K562 (cell line): ENCODE measurements around the gene ERMP1. TPM values are rescaled to one million over a fixed set of nuclear protein-coding genes. Genes with fewer than 3 reads are reported as not detected.
"Not testable (repeated sequence)": the region's sequence is repeated elsewhere in the genome, so short reads cannot be mapped to it uniquely, and the experiment has no call there.

ENCODE experiments used
- ATAC-seq: fragments of 200-7000 bp; cut with Tn5 transposase; 3 replicates; pipeline ENCODE4 v1.9.1; 2020; ENCODE audit warnings: moderate library complexity
- BruUV-seq: library from RNA; stranded (reverse); fragments of 400-500 nt; replicated peaks from 2 replicates; lab custom pipeline; 2021; lab: Mats Ljungman, UMichigan
- CTCF ChIA-PET: fragments of 300-600 bp; formaldehyde crosslinking; extraction: SDS; loops from one replicate; lab custom pipeline; 2021; ENCODE audit warnings: low intra/inter-chr PET ratio; lab: Yijun Ruan, JAX
- POLR2A ChIA-PET: fragments of 300-600, 350-650 bp; sonication (Branson Sonifier 250); formaldehyde crosslinking; extraction: SDS; loops from one replicate; lab custom pipeline; 2021; ENCODE audit warnings: antibody characterized with exemption, inconsistent platforms; lab: Yijun Ruan, JAX
- DNase-seq, 4 experiments: peaks; one replicate each; pipeline versions ENCODE4 v3.0.0 to v3.0.0-alpha.2; 2011 to 2018; ENCODE audit warnings: low spot score in 3 of 4, mixed read lengths in 3 of 4; ENCODE audit errors: extremely low read depth in 1 of 4
- FAIRE-seq: peaks from 2 replicates; lab custom pipeline; 2011; peaks lifted over from hg19 to GRCh38; lab: Jason Lieb, UNC
- H2AFZ ChIP-seq: 2 replicates; pipeline ENCODE4 v1.6.0; 2011; ENCODE audit warnings: low read depth, low read length, control low read depth, inconsistent platforms
- H3K27ac ChIP-seq: fragments of 200-600 bp; 3 replicates; pipeline ENCODE4 v1.8.0; 2011; ENCODE audit warnings: low read depth, mild to moderate bottlenecking, control low read depth, inconsistent platforms, low read length, moderate library complexity, mixed read lengths; ENCODE audit errors: extremely low read depth
- H3K27me3 ChIP-seq, 2 experiments: fragments of 300-600 bp in 1 of 2; 2 replicates in 1 of 2; 3 replicates in 1 of 2; pipeline versions ENCODE4 v1.6.0 to v1.8.0; 2011; ENCODE audit warnings: inconsistent platforms in 2 of 2, low read length in 2 of 2, mild to moderate bottlenecking in 1 of 2, mixed read lengths in 1 of 2, moderate library complexity in 1 of 2; ENCODE audit not compliant: control insufficient read depth in 2 of 2, insufficient read depth in 2 of 2
- H3K36me3 ChIP-seq: fragments of 300-600 bp; 3 replicates; pipeline ENCODE4 v1.8.0; 2011; ENCODE audit warnings: mild to moderate bottlenecking, low read length, inconsistent platforms; ENCODE audit not compliant: control insufficient read depth, insufficient read depth
- H3K4me1 ChIP-seq, 2 experiments: fragments of 200-600 bp in 1 of 2; replicated peaks in 1 of 2; 2 replicates in 1 of 2; 3 replicates in 1 of 2; pipeline versions ENCODE4 v1.5.1 to v1.8.0; 2011; ENCODE audit warnings: inconsistent platforms in 2 of 2, low read length in 2 of 2, mild to moderate bottlenecking in 1 of 2, mixed read lengths in 1 of 2, moderate library complexity in 1 of 2; ENCODE audit not compliant: control insufficient read depth in 2 of 2, insufficient read depth in 2 of 2
- H3K4me2 ChIP-seq: 2 replicates; pipeline ENCODE4 v1.6.1; 2011; ENCODE audit warnings: low read length, control low read depth, inconsistent platforms, mixed read lengths; ENCODE audit not compliant: insufficient read depth
- H3K4me3 ChIP-seq: fragments of 200-600 bp; sonication (generic), shearing (Covaris generic); 2 replicates; pipeline ENCODE4 v1.5.1; 2016; ENCODE audit warnings: control low read depth, inconsistent platforms
- H3K79me2 ChIP-seq: fragments of 200-600 bp; 3 replicates; pipeline ENCODE4 v1.8.0; 2011; ENCODE audit warnings: low read length, inconsistent platforms; ENCODE audit not compliant: control insufficient read depth, insufficient read depth
- H3K9ac ChIP-seq, 2 experiments: 2 replicates each; pipeline versions ENCODE4 v1.6.0 to v1.6.1; 2011; ENCODE audit warnings: low read depth in 2 of 2, low read length in 2 of 2, control low read depth in 1 of 2, inconsistent platforms in 1 of 2, mild to moderate bottlenecking in 1 of 2, mixed read lengths in 1 of 2; ENCODE audit not compliant: insufficient read depth in 1 of 2
- H3K9me1 ChIP-seq: one replicate; pipeline ENCODE4 v1.6.0; 2011; ENCODE audit warnings: inconsistent platforms, mild to moderate bottlenecking, low read length, moderate library complexity; ENCODE audit not compliant: control insufficient read depth, insufficient read depth
- H3K9me3 ChIP-seq: replicated peaks from 2 replicates; pipeline ENCODE4 v1.5.1; 2011; ENCODE audit warnings: low read depth, low read length, inconsistent platforms; ENCODE audit not compliant: control insufficient read depth, insufficient read depth
- H4K20me1 ChIP-seq: replicated peaks from 2 replicates; pipeline ENCODE4 v1.6.1; 2011; ENCODE audit warnings: low read length, inconsistent platforms, mixed read lengths; ENCODE audit not compliant: control insufficient read depth, insufficient read depth
- C11orf30 ChIP-seq: fragments of 450-650 bp; IDR thresholded peaks from 2 replicates; pipeline ENCODE4 v1.6.1; 2016; ENCODE audit warnings: low read depth, mild to moderate bottlenecking
- CC2D1A ChIP-seq: fragments of 450-650 bp; IDR thresholded peaks from 2 replicates; pipeline ENCODE4 v1.6.1; 2017; ENCODE audit warnings: mild to moderate bottlenecking
- CTCF ChIP-seq, 3 experiments: IDR thresholded peaks in 2 of 3; conservative IDR thresholded peaks in 1 of 3; 2 replicates each; pipeline ENCODE4 v1.5.1; 2011 to 2012; ENCODE audit warnings: low read length in 3 of 3, mild to moderate bottlenecking in 3 of 3, control low read depth in 2 of 3, improper control_type of control experiment in 1 of 3, inconsistent platforms in 1 of 3, low read depth in 1 of 3, mixed read lengths in 1 of 3, moderate library complexity in 1 of 3; ENCODE audit not compliant: insufficient read depth in 2 of 3
- ETV1 ChIP-seq: fragments of 450-650 bp; conservative IDR thresholded peaks from 2 replicates; pipeline ENCODE4 v1.6.1; 2016; ENCODE audit warnings: missing genetic modification characterization, control low read depth, low read depth, missing compliant biosample characterization
- WGBS: fragments of 100-300 bp; shearing (Covaris generic); methylation state at CpG from one replicate; pipeline ENCODE4 v1.1.6; 2016; ENCODE audit warnings: low coverage, mixed read lengths; ENCODE audit not compliant: insufficient coverage; ENCODE audit errors: missing lambda C conversion rate; 5-methylcytosine and 5-hydroxymethylcytosine counted together
- in situ Hi-C: fragments of 300-500 bp; cut with MboI; formaldehyde crosslinking; loops from 4 replicates; pipeline ENCODE4 v1.15.0; 2018; ENCODE audit warnings: inconsistent platforms, mixed read lengths
- intact Hi-C: fragments of 100-400 bp; cut with micrococcal nuclease; formaldehyde crosslinking; loops from 2 replicates; pipeline ENCODE4 v1.14.2; 2022
- polyA plus RNA-seq, 8 experiments: library from polyadenylated mRNA; depleted of rRNA in 4 of 8; stranded (reverse) in 5 of 8; unstranded in 3 of 8; fragments of >200 nt; fragmentation: Nextera tagmentation in 2 of 8; fragmentation: Illumina TruSeq in 1 of 8; extraction: Ambion mirVana in 2 of 8; extraction: Trizol in 1 of 8; gene quantifications; 2 replicates each; pipeline versions ENCODE4 v1.2.1 to v1.2.3, GENCODE V29; 2011 to 2014; ENCODE audit warnings: inconsistent platforms in 1 of 8, missing spikeins in 1 of 8
- total RNA-seq, 7 experiments: library from RNA; depleted of rRNA in 6 of 7; stranded (reverse); fragments of >200 nt in 6 of 7; fragmentation: Illumina TruSeq in 2 of 7; extraction: Trizol in 2 of 7; gene quantifications; 2 replicates each; pipeline versions ENCODE4 v1.2.1 to v1.2.3, GENCODE V29; 2011 to 2021; ENCODE audit warnings: low replicate concordance in 1 of 7

ERMP1 gene
- total and polyA plus RNA-seq, 9 of the 15 experiments (the other 6 are each of a cell fraction or from before 2014, with no cell fraction given): 2.5 to 26.3 (median 12.6) TPM

DNA sequence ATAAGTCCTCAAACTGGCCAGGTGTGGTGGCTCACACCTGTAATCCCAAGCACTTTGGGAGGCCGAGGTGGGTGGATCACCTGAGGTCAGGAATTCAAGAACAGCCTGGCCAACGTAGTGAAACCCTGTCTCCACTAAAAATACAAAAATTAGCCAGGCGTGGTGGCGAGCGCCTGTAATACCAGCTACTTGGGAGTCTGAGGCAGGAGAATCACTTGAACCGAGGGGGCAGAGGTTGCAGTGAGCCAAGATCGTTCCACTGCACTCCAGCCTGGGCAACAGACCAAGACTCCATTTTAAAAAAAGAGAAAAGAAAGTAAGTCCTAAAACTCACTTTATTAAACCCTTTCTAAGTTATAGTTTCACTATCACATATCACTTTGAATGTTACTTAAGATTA lies 32.5 kb downstream of the ERMP1 start:
- DNase-seq, BruUV-seq, H3K4me1 ChIP-seq, CTCF ChIA-PET, POLR2A ChIA-PET, ATAC-seq, H3K9ac ChIP-seq, in situ Hi-C loops, intact Hi-C loops, H3K79me2 ChIP-seq, FAIRE-seq, H4K20me1 ChIP-seq, H3K9me3 ChIP-seq, H3K9me1 ChIP-seq, H2AFZ ChIP-seq, H3K27ac ChIP-seq, H3K27me3 ChIP-seq, H3K4me2 ChIP-seq, H3K4me3 ChIP-seq: not testable (repeated sequence)
- WGBS: 94% methylated on average over 7 of the region's 7 CpGs
- peaks cover 49% of the 10 kb centered on the region; the same call in 2 of the 3 replicates for H3K36me3 ChIP-seq

GRCh38 chr9:5799314-5799713 lies 33.6 kb downstream of the ERMP1 start:
- H3K36me3 ChIP-seq: peaks cover 46% of the 10 kb centered on the region; the same call in 2 of the 3 replicates
- 0 out of 2 replicates have a peak, but pooled peaks have one; percentile 25 for TF ChIP-seq CC2D1A
- no peak for TF ChIP-seq ETV1 (tag)
- TF ChIP-seq C11orf30: 0 out of 2 replicates have a peak, but pooled peaks have one; percentile 23
- peak; percentile 51 to 86 (median 66) for TF ChIP-seq CTCF (IDR thresholded peaks at IDR 0.05 in 2 of 3, conservative IDR thresholded peaks at IDR 0.05 in 1 of 3; ENCODE audit: insufficient read depth in 2 of 3, low read depth in 1 of 3, low read length in 3 of 3)

More at GRCh38 chr9:5799314-5799713, 33.6 kb downstream of the ERMP1 start:
- no peak overlapping the region for H3K4me2 ChIP-seq
- ATAC-seq (peak; percentile 76), FAIRE-seq (peak; percentile 72), DNase-seq (peak in 2 of 4 experiments; percentile 11 to 43)
- 44% methylated on average over 5 of the region's 5 CpGs for WGBS
- intact Hi-C loops (loop anchor here (5.0 kb wide), 2 partner anchors 78 to 253 kb away; no protein-coding TSS in a partner anchor), in situ Hi-C loops (no loop called here)
- POLR2A ChIA-PET: no interaction called here
- H3K27me3 ChIP-seq: no peaks in the 10 kb centered on the region
- no peak overlapping the region for H3K9ac ChIP-seq
- no peaks in the 10 kb centered on the region for H3K9me1 ChIP-seq
- no TSS peak for BruUV-seq
- H3K9me3 ChIP-seq: no peaks in the 10 kb centered on the region
- no peak overlapping the region for H2AFZ ChIP-seq
- H4K20me1 ChIP-seq: no peaks in the 10 kb centered on the region
- no peak overlapping the region for H3K27ac ChIP-seq
- H3K79me2 ChIP-seq: no peaks in the 10 kb centered on the region
- no peak overlapping the region for H3K4me3 ChIP-seq
- no peaks in the 10 kb centered on the region for H3K4me1 ChIP-seq
- CTCF ChIA-PET: interaction anchor here (1.7 kb wide), 1 partner anchor 101 kb away, joined by 4 read pairs; no protein-coding TSS in a partner anchor
